Activated CD4-positive, alpha-beta T cell treated with anti-CD3 and anti-CD28 coated beads for 48 hours (primary cell): ENCODE data around the gene CCDC33.
"Not testable (repeated sequence)": the region's sequence is repeated elsewhere in the genome, so short reads cannot be mapped to it uniquely, and the experiment has no call there.

Source experiments
- DNase-seq: peaks from one replicate; pipeline ENCODE4 v3.0.0-alpha.2; 2020

The CCDC33 gene

DNA sequence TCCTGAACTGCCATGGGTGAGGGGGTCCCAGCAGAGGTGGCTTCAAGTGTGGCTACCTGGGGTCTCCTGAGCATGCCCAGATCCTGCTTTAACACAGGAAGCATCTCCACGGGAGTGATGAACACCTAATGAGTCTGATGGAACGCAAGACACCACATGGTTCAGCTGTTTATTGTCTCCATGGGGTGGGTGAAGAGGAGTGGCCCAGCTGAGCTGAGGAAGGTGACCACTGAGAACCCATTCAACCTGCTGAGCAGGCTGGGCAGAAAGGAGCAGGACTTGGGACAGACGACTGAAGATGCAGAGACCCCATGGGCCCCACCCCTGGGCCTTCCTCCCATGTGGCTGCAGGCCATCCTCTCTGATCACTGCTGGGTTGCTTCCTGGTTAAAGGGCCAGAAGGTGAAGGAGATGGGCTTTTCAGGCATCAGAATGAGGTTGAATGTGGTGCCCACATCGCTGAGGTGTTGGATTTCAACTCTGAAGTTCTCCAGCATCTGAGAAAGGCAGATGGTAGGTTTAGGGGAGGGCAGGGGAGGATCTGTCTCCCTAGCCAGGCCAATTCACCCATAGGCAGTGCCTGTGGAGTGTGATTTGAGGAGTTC, 101.6 kb downstream of the CCDC33 start:
- DNase-seq, result no peak

DNA sequence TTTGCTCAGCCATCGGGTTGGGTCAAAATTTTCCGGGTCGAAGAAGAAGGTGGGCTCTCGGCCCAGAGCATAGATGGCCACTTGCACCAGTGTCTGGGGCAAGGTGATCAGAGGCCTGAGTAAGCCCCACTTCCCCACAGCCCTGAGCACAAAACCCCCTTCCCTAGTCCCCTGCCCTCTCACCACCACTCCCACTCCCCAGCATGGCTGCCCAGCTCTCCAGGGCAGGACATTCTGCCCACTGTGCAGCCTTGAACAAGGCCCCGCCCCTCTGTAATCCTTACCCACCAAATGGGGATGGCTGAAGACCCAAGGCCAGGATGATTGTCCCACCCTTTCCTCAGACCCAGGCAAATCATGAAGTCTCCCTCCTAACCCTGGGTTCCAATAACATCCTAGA, 102.5 kb downstream of the CCDC33 start:
- DNase-seq, result no peak

DNA sequence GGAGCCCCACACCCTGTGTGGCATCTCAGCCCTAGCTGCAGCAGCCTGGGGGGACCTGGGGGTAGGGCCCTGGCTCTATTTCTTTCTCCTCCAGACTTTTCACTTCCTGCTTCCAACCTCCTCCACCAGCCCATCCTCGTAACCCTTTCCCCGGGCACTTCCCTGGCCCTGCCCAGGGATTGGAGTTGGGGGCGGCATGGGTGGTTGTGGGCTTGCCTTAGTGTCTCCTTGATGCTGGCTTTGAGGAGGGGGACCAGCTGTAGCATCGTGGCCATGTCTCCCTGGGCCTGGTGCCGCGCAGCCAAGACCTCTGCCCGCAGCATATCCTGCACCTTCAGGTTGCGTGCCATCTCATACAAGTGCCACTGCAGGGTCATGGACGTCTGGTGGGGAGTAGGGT, 103.2 kb downstream of the CCDC33 start:
- DNase-seq, result no peak

DNA sequence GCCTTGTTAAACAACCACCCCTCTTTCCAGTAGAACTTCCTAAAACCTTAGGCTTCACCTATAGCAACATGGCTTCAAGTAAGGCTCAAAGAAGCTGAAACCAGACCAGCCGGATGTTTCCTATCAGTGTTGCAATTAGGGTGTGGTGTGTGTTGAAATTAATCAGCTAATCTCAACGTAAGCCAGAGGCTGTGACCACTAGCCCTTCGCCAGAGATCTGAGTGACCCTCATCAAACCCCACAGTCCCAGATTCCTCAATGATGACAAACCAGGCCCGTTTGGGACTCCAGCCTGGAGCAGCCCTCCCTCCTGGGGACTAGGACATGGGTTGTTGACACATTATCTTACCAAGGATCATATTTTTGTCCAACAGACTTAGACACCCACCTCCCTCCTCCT, 104.0 kb downstream of the CCDC33 start:
- no peak for DNase-seq

DNA sequence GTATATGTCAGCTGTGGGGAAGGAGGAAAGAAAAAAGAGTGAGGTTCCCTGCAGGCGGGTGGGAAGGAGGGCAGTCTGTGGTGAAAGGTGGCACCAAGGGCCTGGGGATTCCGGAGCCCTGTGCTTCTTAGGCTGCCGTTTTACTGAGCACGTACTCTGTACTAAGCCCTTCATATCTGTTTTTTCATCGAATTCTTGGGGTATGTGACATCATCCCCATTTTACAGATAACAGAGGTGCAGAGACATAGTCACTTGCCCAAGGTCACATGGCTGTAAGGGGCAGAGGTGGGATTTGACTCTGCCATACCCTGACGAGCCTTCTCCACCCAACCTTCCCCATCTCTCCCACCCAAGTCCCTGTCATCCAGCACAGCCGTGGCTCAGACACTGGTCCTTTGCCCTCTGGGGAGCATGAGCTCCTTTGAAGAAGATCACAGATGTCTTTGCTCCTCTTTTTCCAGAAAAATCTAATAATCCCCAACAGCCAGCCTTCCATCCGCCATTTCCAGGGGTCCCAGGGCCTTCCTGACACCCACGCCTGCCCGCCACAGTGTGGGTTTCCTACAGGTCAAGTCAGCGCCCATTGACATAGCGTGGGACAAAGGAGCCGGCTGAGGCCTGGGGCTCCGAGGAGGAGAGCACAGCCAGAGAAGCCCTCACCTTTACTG, 107.1 kb downstream of the CCDC33 start:
- DNase-seq, result no peak

DNA sequence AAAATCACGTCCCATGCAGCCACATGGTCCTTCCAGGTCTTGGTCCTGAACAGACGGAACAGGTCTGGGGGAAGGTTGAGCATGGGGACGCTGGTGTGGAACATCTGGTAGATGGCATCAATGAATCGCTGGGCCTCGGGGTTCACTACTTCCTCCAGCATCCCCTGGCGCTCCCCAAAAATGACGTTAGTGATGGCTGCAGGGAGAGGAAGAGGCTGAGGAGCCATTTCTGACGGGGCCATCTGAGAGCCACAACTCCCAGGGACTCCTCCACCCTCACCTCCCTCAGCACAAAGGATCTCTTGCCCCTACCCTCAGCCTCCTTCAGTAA, 107.6 kb downstream of the CCDC33 start:
- no peak for DNase-seq

DNA sequence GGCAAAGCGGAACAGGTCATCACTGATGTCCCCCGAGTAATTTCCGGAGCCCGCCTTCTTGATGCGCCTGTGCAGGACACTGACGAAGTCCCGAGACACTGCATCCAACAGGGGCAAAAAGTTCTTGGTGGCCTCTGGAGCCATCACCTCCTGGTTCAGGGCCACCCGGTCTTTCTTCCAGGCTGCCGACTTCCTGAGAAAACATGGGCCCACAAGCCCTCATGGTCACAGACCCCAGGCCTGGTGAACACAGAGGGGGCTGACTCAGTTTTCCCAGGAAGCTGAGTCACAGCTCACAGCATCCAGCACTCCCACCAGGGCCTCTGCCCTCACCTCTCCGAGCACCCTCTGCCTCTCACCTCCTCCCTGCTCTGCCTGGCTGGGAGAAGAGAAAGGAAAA, 108.9 kb downstream of the CCDC33 start:
- DNase-seq, result peak; percentile 31

DNA sequence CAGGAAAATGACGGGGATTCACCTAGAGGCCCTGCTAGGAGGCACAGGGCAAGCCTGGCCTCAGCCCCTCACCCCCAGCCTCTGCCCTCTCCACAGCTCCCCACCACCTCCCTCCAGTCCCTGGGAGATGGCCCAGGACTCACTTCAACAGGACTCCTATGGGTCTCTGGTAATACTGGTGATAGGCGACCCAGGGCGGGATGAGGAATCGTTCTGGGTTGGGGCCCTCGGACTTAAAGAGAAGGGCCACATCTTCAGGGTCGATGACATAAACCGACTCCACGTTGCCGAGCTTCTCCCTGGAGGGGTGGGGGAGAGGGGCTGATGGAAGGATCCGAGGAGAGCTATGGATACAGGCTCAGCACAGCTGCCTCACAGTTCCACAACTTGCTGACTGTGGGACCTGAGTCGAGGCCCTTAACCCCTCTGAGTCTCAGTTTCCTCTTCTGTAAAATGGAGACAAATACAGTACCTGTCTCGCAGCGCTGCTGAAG, 111.7 kb downstream of the CCDC33 start:
- no peak for DNase-seq

DNA sequence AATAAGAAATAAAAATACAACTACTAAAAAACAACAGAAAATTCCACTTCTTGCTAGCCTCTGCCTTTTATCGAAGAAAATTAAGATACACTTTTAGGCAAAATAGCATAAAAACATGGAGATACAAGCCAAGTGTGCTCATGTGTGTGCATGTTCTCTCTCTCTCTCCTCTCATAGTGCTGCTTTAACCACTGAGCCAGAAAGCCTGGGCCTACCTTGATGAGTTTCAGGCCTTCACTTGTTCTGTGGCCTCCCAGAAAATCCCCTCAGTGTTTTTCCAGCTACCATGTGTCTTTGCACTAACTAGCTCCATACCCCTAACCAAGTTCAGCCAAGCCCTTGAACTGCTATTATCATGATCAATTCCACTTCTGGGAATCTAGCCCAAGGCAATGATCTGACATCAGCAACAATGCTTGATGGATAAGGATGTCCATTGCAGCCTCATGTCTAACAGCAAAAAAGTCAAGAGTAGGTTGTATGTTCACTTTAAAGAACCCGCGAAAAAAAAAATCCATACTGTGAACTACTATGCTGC, 113.2 kb downstream of the CCDC33 start:
- DNase-seq, result no peak

DNA sequence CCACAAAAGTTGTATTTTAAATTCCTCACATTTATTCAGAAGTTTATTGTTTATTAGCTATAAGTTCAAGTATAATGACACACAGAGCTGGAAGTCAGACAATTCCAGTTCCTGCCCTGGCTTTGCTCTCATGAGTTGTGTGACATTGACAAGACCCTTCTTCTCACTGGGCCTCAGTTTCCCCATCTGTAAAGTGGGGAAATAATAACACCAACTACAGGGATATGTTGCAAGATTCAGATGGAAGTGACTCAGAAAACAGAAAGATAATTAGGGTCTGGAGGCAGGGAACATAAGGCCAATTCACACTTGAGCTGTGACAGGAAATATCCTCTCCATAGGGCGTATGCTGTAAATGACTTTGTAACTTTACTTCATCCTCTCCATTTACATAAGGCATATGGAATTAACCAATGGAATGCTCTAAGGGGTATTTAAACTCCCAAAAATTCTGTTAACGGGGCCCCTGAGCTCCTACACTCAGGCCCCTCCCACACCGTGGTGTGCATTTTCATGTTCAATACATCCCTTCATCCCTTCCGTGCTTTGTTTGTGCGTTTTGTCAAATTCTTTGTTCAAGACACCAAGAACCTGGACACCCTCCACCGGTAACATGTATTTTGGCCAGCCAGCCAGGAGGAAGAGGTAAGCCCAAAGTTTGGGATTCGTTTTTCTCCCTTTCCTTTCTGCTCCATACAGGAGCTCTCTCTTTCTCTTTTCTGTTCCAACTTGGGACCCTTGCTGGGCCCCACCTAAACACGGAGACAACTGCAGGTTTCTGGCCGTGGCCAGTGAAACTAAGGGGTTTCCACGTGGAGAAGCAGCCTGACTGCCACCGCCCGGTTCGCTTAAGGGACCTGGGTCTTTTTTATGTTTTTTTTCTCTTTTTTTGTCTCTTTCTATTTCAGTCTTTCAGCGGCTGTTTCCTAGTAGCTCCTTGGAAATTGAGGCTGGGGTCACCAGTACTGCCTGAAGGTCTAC, 114.5 kb downstream of the CCDC33 start:
- no peak for DNase-seq

DNA sequence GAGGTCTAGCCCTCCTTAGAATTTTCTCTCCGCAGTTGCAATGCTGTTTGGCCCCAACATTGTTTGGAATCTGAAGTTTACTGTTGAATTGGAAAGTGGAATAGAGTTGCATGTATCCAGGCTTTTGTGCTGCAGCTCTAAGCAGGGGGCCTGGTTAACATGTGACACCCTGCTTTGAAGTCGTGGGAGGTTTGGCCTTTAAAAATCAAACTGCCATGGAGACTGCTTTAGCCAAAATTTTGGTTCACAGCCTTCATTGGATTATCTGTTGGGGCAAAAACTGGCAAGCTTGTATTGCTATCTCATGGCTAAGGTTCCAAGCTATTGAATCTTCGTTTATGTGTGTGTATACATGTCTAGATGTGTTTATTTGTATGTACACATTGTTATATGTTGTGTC, 115.5 kb downstream of the CCDC33 start:
- DNase-seq, result no peak

DNA sequence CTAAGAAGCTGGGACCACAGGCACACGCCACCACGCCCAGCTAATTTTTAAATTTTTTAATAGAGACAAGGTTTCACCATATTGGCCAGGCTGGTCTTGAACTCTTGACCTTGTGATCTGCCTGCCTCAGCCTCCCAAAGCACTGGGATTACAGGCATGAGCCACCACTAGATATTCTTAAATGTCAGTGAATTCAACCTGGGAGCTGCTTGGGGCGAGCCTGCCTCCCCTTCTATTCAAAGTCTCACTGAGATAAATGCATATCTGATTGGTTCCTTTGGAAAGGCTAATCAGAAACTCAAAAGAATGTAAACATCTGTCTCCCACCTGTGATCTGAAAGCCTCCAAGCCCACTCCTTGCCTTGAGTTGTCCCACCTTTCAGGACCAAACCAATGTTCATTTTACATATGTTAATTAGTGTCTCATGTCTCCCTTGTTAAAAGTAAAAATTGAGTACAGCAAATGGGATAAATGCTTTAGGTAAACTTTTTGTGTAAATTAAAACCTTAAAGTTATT, 116.3 kb downstream of the CCDC33 start:
- DNase-seq, result no peak

DNA sequence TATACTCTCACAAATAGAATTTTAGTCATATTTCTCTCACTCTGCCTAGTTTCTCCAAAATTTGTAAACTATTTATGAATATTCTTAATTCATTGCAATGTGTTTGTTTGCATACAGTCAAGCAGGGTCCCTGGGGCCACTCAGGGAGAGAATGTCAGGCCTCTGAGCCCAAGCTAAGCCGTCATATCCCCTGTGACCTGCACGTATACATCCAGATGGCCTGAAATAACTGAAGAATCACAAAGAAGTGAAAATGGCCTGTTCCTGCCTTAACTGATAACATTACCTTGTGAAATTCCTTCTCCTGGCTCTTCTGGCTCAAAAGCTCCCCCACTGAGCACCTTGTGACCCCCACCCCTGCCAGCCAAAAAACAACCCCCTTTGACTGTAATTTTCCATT, 117.9 kb downstream of the CCDC33 start:
- DNase-seq, result not testable (repeated sequence)

DNA sequence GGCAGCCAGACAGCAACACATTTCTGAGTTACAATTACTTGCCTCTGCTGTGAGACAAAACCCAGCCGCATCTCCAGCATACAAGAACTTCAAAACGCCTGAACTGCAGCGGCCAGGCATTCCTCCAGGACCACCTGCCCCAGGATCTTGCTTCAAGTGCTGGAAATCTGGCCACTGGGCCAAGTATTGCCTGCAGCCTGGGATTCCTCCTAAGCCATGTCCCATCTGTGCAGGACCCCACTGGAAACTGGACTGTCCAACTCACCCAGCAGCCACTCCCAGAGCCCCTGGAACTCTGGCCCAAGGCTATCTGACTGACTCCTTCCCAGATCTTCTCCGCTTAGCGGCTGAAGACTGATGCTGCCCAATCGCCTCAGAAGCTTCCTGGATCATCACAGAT, 119.9 kb downstream of the CCDC33 start:
- DNase-seq, result not testable (repeated sequence)

DNA sequence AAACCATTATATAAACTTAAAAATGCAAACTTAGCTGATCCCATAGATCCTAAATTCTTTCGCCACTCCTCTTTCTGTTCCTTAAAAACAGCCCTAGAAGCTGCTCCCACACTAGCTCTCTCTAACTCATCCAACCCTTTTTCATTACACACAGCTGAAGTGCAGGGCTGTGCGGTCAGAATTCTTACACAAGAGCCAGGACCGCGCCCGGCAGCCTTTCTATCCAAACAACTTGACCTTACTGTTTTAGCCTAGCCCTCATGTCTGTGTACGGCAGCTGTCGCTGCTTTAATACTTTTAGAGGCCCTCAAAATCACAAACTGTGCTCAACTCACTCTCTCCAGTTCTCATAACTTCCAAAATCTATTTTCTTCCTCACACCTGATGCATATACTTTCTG, 121.4 kb downstream of the CCDC33 start:
- not testable (repeated sequence) for DNase-seq

DNA sequence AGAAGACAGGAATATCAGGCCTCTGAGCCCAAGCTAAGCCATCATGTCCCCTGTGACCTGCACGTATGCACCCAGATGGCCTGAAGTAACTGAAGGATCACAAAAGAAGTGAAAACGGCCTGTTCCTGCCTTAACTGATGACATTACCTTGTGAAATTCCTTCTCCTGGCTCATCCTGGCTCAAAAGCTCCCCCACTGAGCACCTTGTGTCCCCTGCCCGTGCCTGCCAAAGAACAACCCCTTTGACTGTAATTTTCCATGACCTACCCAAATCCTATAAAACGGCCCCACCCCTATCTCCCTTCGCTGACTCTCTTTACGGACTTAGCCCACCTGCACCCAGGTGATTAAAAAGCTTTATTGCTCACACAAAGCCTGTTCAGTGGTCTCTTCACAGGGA, 123.2 kb downstream of the CCDC33 start:
- DNase-seq, result not testable (repeated sequence)

DNA sequence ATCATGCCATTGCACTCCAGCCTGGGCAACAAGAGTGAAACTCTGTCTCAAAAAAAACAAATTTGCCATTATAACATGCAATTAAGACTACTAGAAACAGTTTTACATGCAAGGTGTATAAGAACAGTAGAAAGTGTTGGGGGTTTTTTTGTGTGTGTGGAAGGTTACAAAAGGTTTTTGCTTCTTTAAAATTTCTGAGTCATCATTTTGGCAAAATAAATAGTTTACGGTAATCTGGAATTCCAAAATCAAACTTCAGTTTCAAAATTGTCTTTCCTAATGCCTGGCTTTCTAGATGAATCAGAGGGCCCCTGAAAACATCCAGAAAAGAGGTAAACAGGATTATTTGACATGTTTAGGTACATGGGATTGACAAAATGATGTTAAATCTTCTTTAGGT, 124.7 kb downstream of the CCDC33 start:
- DNase-seq, result not testable (repeated sequence)

DNA sequence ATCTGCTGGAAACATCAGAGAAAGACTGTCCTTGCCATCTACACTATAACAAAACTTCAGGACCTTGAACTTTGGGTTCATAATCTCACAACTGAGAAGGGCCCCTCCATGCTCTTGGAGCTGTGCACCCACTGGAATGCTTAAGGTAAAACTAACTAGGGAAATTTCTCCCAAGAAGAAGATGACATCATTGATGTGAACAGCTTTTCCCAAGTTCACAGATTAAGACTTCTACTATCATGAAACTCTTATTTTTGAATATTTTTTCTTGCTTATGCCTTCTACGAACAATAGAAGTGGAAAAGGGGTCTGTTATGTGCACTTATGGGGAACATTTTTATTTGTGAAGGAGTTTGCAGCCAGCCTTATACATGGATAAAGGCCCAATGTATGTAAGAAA, 126.4 kb downstream of the CCDC33 start:
- no peak for DNase-seq

DNA sequence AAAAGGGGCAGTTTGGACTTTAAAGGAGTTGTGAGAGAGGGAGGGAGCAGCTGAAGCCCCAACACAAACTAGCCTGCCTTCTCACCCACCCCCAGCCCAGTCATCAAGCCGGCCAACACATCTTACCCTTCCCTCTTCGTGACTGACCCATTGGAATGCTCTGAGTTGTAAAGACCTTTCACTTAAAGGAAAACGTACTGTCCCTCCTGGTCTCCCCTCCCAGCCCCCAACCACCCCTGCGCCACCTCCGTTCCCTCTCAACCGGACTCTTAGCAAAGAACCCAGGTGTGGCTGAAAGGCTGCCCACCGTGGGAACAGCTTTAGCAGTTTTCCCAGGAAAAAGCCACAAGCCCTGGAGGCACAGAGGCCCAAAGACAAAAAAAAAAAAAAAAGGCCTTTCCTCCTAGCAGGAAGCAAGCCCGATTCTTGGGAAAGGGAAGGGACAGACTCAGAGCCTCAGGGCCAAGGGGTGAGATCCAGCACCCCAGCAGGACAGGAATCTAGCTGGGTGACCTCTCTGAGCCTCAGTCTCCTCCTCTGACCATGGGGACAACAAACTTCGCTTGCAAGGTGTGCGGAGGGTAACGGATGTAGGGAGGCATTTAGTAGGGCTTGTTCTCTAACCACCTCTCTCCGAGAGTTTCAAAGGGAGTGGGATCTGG, 128.9 kb downstream of the CCDC33 start:
- DNase-seq, result no peak

DNA sequence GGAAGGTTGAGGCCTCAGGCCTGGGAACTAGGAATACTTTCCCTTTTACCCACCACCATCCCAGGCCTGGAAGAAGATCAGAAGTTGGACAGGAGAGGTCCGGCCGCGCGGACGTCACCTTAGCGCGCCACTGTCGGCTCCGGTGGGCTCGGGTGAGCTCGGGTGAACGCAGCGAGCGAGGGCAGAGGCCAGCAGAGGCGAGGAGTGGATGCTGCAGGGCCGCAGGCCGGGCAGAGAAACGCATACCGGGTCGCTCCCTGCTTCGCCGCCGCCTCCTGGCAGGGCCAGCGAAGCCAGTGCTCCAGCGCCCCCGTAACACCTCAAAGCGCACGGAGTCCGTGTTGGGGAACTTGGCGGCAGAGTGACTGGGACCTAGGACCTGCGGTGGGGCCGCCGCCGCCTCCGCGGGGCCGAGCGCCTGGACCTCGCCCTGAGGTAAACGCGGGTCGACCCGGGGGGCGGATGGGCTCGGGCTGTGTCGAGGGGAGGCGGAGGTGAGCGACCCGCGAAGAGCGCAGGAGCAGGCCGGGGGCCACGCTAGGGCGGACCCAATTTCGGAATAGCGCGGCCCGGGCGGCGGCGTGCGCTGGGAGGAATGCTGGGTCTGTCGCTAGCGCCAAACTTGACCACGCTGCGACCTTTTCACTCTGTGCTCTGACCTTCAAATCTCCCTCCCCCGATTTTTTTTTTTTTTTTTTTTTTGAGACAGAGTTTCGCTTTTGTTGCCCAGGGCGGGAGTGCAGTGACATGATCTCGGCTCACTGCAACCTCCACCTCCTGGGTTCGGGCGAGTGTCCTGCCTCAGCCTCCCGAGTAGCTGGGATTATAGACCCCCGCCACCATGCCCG, 129.7 kb downstream of the CCDC33 start:
- DNase-seq, result no peak

DNA sequence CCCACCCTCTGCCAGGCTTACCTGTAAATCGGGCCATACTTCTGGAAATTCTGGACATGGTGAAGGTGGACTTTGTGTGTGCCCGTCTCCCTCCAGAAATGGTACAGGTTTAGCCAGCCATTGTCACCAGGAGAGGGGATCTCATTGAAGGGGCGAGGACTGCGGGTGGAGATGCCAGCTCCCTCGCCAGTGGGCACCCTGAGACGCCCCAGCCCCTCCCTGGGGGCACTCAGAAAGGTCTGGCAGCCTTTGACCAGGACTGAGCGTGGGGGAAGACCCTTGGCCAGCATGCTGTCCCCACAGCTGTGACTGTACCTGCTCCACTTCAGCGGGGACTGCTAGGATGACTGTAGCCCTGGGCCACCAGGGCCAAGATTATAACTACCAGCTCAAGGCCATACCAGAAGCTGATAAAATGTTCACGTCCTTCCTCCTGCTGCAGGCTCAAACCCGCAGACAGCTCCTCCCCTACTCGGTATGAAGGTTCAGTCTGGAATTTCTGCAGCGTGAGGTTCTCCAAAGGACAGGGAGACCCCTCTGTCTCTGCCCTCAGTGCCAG, 131.2 kb downstream of the CCDC33 start, which contains the start of gene CYP11A1:
Gene CYP11A1 (minus strand): TSS at position 351 of the 559 bp plus-strand sequence. CDS start 61 bp downstream, at position 290.
- no peak for DNase-seq
